WI38 (cell line): ENCODE measurements around the gene IPO8.
"Not testable (repeated sequence)": the region's sequence is repeated elsewhere in the genome, so short reads cannot be mapped to it uniquely, and the experiment has no call there.

ENCODE experiments used
- H3K4me3 ChIP-seq: 2 replicates; pipeline ENCODE4 v1.5.1; 2011; ENCODE audit warnings: low read depth, mild to moderate bottlenecking, control low read depth, low read length
- TF ChIP-seq, protein P1 (sequence below): IDR thresholded peaks from 2 replicates; pipeline ENCODE4 v1.5.1; 2012; ENCODE audit warnings: low read depth, mild to moderate bottlenecking, control low read depth, low read length

IPO8 gene

DNA sequence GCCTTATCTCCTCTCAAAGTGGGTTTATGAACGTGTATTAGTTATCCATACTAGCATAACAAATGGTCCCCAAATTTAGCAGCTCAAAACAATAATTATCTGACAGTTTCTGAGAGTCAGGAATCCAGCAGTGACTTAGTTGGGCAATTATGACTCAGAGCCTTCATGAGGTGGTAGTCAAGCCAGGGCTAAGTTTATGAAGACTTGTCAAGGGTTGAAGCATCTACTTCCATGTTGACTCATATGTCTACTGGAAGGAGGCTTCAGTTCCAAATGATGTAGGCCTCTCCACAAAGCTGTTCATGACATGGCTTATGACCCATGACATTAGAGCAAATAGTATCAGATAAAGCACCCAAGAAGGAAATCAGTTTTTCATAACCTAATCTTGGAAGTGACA is 73.2 kb downstream of the IPO8 start:
- H3K4me3 ChIP-seq = no peak overlapping the region
- TF ChIP-seq, protein P1, sequence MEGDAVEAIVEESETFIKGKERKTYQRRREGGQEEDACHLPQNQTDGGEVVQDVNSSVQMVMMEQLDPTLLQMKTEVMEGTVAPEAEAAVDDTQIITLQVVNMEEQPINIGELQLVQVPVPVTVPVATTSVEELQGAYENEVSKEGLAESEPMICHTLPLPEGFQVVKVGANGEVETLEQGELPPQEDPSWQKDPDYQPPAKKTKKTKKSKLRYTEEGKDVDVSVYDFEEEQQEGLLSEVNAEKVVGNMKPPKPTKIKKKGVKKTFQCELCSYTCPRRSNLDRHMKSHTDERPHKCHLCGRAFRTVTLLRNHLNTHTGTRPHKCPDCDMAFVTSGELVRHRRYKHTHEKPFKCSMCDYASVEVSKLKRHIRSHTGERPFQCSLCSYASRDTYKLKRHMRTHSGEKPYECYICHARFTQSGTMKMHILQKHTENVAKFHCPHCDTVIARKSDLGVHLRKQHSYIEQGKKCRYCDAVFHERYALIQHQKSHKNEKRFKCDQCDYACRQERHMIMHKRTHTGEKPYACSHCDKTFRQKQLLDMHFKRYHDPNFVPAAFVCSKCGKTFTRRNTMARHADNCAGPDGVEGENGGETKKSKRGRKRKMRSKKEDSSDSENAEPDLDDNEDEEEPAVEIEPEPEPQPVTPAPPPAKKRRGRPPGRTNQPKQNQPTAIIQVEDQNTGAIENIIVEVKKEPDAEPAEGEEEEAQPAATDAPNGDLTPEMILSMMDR = no peak

DNA sequence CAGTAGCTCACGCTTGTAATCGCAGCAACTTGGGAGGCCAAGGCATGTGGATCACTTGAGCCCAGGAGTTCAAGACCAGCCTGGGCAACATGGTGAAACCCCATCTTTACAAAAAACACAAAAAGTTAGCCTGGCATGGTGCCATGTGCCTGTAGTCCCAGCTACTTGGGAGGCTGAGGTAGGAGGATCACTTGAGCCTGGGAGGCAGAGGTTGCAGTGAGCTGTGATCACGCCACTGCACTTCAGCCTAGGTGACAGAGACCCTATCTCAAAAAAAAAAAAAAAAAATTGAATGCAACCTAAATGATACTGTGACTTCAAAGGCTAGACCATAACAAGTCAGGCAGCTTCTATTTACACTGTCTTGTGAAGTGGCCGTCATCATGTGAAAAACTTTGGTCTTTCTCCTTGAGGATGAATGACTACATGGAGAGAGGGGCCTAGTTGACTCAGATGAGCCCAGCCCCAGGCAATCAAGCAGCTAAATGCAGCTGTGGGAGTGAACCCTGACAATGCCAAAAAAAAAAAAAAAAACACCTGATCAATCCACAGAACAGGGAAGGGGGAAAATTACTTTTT is 73.9 kb downstream of the IPO8 start:
- H3K4me3 ChIP-seq = not testable (repeated sequence)

DNA sequence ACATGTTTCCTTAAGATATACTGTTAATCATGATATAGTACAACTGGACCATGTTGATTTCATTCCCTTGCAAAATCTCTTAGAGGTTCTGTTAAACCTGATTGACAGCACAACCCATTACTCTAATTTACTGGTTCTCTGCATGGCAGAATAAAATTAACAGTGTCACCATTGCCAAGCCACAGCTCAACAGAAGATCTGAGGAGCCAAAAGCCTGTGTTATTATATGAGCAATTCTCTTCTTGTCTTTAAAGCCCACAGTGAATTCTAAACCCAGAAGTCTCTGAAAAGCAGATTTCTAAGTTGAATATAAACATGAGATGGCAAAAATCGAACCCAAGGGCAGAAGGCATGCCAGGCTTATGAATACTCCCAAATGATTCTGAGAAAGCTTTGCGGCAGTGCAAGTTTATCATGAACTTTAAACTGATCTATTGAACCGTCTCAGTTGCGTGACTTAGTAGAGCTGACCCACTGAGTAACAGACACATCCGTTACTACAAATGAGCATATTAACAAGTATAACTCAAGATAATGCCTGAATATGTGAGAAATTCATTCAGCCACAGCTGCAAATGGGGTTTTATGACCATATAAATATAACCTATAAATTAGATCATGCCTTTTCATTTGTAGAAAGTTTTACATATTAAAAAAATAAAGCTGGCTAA is 78.2 kb downstream of the IPO8 start:
- TF ChIP-seq, protein P1 = no peak

DNA sequence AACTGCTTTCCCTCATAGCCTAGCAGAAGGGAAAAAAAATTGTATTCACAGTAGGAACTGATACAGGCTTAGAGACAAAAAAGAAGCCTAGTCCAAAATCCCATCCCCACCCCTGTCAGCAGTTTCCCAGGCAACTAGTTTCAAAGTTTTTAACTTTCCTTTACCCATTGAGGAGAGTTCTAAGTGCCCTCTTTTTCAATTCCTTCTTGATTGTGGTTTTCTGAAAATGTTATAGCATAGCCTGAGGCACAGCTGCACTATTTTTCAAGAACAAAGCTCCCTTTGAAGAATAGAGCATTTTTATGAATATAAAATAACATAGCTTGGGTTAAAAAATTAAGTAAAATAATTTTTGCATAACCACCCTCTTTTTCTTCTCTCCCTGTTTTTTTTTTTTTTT is 81.6 kb downstream of the IPO8 start:
- TF ChIP-seq, protein P1 = no peak

More for the DNA sequence above, 78.2 kb downstream of the IPO8 start:
- no peak overlapping the region for H3K4me3 ChIP-seq

DNA sequence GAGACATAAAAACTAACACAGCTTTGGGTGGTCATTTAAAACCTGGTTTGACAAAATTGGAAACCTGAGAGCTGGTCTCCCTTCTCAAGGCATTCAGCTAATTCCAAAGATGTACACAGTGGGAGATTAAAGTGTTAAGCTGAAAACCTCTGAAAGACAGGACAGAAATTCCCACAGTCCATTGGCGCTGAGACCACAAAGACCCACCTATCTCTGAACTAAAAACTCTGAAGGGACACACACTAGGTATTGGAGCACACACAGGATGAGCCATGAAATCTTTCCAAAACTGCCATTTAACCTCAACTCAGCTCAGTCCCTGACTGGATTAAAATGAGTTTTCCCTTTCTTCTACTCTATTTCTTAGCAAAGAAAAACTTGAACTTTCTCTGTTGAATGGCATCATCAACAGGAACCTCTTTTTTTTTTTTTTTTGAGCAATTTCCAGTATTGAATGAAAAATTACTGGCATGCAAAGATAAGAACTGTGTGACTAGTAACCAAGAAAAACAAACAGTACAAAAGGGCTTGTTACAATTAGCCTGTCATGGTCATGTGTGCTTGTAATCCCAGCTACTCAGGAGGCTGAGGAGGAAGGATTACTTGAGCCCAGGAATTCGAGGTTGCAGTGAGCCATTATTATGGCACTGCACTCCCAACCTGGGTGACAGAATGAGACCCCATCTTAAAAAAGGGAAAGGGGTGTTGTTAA is 82.4 kb downstream of the IPO8 start:
- no peak overlapping the region for H3K4me3 ChIP-seq
- TF ChIP-seq, protein P1 = no peak

More for the DNA sequence above, 81.6 kb downstream of the IPO8 start:
- no peak overlapping the region for H3K4me3 ChIP-seq

DNA sequence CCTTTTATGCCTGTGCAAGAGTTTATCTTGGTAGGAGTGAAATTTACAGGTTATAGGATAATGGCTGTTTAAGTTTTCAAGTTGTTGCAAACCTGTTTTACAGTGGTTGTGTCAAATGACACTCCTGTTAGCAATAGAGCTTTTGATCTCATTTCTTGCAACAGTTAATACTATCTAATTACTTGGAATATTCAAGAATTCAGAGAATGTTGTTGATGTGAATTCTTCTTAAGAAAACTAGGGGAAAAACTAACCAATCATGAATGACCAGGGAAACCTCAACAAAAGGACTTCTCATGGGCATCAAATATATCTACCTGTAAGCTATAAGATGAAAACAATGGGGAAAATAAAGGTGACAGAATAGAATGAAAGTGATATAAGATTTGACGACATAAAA is 85.0 kb downstream of the IPO8 start:
- TF ChIP-seq, protein P1 = no peak
- H3K4me3 ChIP-seq = no peak overlapping the region

DNA sequence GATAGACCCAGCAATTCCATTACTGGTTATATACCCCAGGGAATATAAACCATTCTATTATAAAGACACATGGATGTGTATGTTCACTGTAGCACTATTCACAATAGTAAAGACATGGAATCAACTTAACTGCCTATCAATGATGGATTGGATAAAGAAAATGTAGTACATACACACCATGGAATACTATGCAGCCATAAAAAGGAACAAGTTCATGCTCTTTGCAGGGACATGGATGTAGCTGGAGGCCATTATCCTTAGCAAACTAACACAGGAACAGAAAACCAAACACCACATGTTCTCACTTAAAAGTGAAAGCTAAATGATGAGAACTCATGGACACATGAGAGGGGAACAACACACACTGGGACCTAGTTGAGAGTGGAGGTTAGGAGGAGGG is 85.8 kb downstream of the IPO8 start:
- not testable (repeated sequence) for H3K4me3 ChIP-seq

DNA sequence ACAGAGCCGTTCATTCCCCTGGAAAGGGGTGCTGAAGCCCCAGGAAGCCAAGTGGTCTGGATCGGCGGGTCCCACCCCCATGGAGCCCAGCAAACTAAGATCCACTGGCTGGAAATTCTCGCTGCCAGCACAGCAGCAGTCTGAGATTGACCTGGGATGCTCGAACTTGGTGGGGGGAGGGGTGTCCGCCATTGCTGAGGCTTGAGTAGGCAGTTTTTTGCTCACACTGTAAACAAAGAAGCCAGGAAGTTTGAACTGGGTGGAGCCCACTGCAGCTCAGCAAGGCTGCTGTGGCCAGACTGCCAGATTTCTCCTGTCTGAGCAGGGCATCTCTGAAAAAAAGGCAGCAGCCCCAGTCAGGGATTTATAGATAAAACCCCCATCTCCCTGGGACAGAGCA is 91.4 kb downstream of the IPO8 start:
- not testable (repeated sequence) for H3K4me3 ChIP-seq

DNA sequence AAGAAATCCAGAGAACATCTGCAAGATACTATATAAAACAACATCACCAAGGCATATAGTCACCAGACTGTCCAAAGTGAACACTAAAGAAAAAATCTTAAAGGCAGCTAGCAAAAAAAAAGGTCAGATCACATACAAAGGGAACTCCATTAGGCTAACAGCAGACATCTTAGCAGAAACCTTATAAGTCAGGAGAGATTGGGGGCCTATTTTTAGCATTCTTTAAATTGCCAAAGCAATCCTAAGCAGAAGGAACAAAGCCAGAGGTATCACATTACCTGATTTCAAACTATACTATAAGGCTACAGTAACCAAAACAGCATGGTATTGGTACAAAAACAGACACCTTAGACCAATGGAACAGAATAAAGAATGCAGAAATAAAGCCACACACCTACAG is 92.5 kb downstream of the IPO8 start:
- H3K4me3 ChIP-seq = no peak overlapping the region
- TF ChIP-seq, protein P1 = no peak
